Mucosa of rectum (tissue), 2 donors: ENCODE results near the gene BCR.

Experiments used
- H3K27ac ChIP-seq, 2 donors: one replicate each; pipeline ENCODE4 v1.7.0; 2013; ENCODE audit warnings: inconsistent platforms in 2 of 2, low read depth in 2 of 2, low read length in 2 of 2
- H3K27me3 ChIP-seq, 2 donors: one replicate each; pipeline ENCODE4 v1.7.0; 2013; ENCODE audit warnings: low read length in 2 of 2; ENCODE audit not compliant: control insufficient read depth in 2 of 2, insufficient read depth in 2 of 2
- H3K36me3 ChIP-seq, 2 donors: one replicate each; pipeline ENCODE4 v1.7.0; 2013; ENCODE audit warnings: low read length in 2 of 2; ENCODE audit not compliant: control insufficient read depth in 2 of 2, insufficient read depth in 2 of 2
- H3K4me1 ChIP-seq, 2 donors: one replicate each; pipeline ENCODE4 v1.7.0; 2013; ENCODE audit warnings: low read length in 2 of 2, mild to moderate bottlenecking in 1 of 2; ENCODE audit not compliant: control insufficient read depth in 2 of 2, insufficient read depth in 2 of 2
- H3K4me3 ChIP-seq, 2 donors: one replicate each; pipeline ENCODE4 v1.7.0; 2013; ENCODE audit warnings: low read length in 2 of 2
- H3K9ac ChIP-seq, 2 donors: one replicate each; pipeline ENCODE4 v1.7.0; 2013; ENCODE audit warnings: low read length in 2 of 2, low read depth in 1 of 2, mild to moderate bottlenecking in 1 of 2
- H3K9me3 ChIP-seq, 2 donors: one replicate each; pipeline ENCODE4 v1.7.0; 2013; ENCODE audit warnings: low read length in 2 of 2; ENCODE audit not compliant: control insufficient read depth in 2 of 2
- donor health status: healthy.
- donor health status: Normal muscosa, but diverticular disease.

The BCR gene

GRCh38 chr22:23140385-23140784, 39.9 kb upstream of the BCR start:
- no peaks in the 10 kb centered on the region for H3K9me3 ChIP-seq
- no peak overlapping the region for H3K27ac ChIP-seq
- no peak overlapping the region for H3K4me3 ChIP-seq
- H3K9ac ChIP-seq, result no peak overlapping the region
- H3K4me1 ChIP-seq, result peaks cover 22 to 30% of the 10 kb centered on the region in 2 donors
- no peaks in the 10 kb centered on the region for H3K36me3 ChIP-seq
- no peaks in the 10 kb centered on the region for H3K27me3 ChIP-seq

- Histone ChIP-seq H3K9ac (peak overlapping the region in 1 of 2 donors; percentile 67), H3K4me3 (peak overlapping the region; percentile 60 to 65), H3K36me3 (no peaks in the 10 kb centered on the region), H3K9me3 (no peaks in the 10 kb centered on the region), H3K4me1 (peaks cover 22 to 31% of the 10 kb centered on the region in 2 donors), H3K27ac (peak overlapping the region; percentile 88 to 93), H3K27me3 (no peaks in the 10 kb centered on the region)
Observed at GRCh38 chr22:23142546-23143105, 37.7 kb upstream of the BCR start.

GRCh38 chr22:23143119-23143518, 37.2 kb upstream of the BCR start:
- no peaks in the 10 kb centered on the region for H3K9me3 ChIP-seq
- no peak overlapping the region for H3K4me3 ChIP-seq
- H3K27me3 ChIP-seq, result no peaks in the 10 kb centered on the region
- H3K9ac ChIP-seq, result no peak overlapping the region
- peak overlapping the region; percentile 88 to 93 for H3K27ac ChIP-seq
- H3K36me3 ChIP-seq, result no peaks in the 10 kb centered on the region
- H3K4me1 ChIP-seq, result peaks cover 22 to 31% of the 10 kb centered on the region in 2 donors

GRCh38 chr22:23144432-23144831, 35.9 kb upstream of the BCR start:
- peak overlapping the region; percentile 65 to 67 for H3K27ac ChIP-seq
- H3K9me3 ChIP-seq, result no peaks in the 10 kb centered on the region
- H3K36me3 ChIP-seq, result no peaks in the 10 kb centered on the region
- H3K4me1 ChIP-seq, result peaks cover 19 to 29% of the 10 kb centered on the region in 2 donors
- H3K27me3 ChIP-seq, result no peaks in the 10 kb centered on the region
- peak overlapping the region; percentile 37 to 70 for H3K4me3 ChIP-seq
- H3K9ac ChIP-seq, result peak overlapping the region; percentile 23 to 26

GRCh38 chr22:23144932-23145877, 35.1 kb upstream of the BCR start, which contains the start of gene RAB36:
TSS of gene RAB36 (plus strand) at chr22:23145477. CDS start at chr22:23146617, 1,140 bp downstream.
- H3K4me3 ChIP-seq, result peak within 1 kb of the TSS; percentile 56 to 70
- H3K4me1 ChIP-seq, result peaks cover 19 to 29% of the 10 kb centered on the region in 2 donors
- H3K27me3 ChIP-seq, result no peaks in the 10 kb centered on the region
- H3K27ac ChIP-seq, result peak within 1 kb of the TSS; percentile 65 to 67
- H3K9ac ChIP-seq, result peak within 1 kb of the TSS; percentile 26 to 53
- no peaks in the 10 kb centered on the region for H3K9me3 ChIP-seq
- no peaks in the 10 kb centered on the region for H3K36me3 ChIP-seq

- Histone ChIP-seq H3K4me1 (peaks cover 19 to 29% of the 10 kb centered on the region in 2 donors), H3K27ac (peak overlapping the region; percentile 35 to 65), H3K36me3 (no peaks in the 10 kb centered on the region), H3K4me3 (peak overlapping the region; percentile 56 to 64), H3K9ac (peak overlapping the region in 1 of 2 donors; percentile 53), H3K27me3 (no peaks in the 10 kb centered on the region), H3K9me3 (no peaks in the 10 kb centered on the region)
Observed at GRCh38 chr22:23145878-23146470, 34.3 kb upstream of the BCR start.

- Histone ChIP-seq H3K9ac (no peak overlapping the region), H3K9me3 (no peaks in the 10 kb centered on the region), H3K36me3 (no peaks in the 10 kb centered on the region), H3K27me3 (no peaks in the 10 kb centered on the region), H3K4me1 (peaks cover 14 to 24% of the 10 kb centered on the region in 2 donors), H3K4me3 (no peak overlapping the region), H3K27ac (no peak overlapping the region)
Observed at GRCh38 chr22:23146478-23147205, 33.7 kb upstream of the BCR start.

- H3K4me1 ChIP-seq, result peaks cover 6 to 15% of the 10 kb centered on the region in 2 donors
- H3K27me3 ChIP-seq, result no peaks in the 10 kb centered on the region
- H3K4me3 ChIP-seq, result no peak overlapping the region
- H3K9me3 ChIP-seq, result no peaks in the 10 kb centered on the region
- no peaks in the 10 kb centered on the region for H3K36me3 ChIP-seq
- H3K27ac ChIP-seq, result no peak overlapping the region
- no peak overlapping the region for H3K9ac ChIP-seq
Observed at GRCh38 chr22:23147617-23148387, 32.5 kb upstream of the BCR start.

GRCh38 chr22:23149743-23150238, 30.5 kb upstream of the BCR start:
- no peak overlapping the region for H3K9ac ChIP-seq
- H3K4me1 ChIP-seq, result peaks cover 2 to 10% of the 10 kb centered on the region in 2 donors
- H3K27ac ChIP-seq, result no peak overlapping the region
- no peaks in the 10 kb centered on the region for H3K9me3 ChIP-seq
- no peaks in the 10 kb centered on the region for H3K36me3 ChIP-seq
- H3K27me3 ChIP-seq, result no peaks in the 10 kb centered on the region
- no peak overlapping the region for H3K4me3 ChIP-seq
